HFFc6 (cell line): ENCODE data around the gene FBXL14. TPM values are rescaled to one million over a fixed set of nuclear protein-coding genes. Genes with fewer than 3 reads are reported as not detected.

Experiments used
- DNase-seq: peaks from one replicate; pipeline ENCODE4 v3.0.0-alpha.2; 2018
- H3K27ac Mint-ChIP-seq: 2 replicates; pipeline ENCODE4 v1.8.0; 2020; ENCODE audit warnings: mild to moderate bottlenecking, mixed read lengths
- H3K27me3 Mint-ChIP-seq: 2 replicates; pipeline ENCODE4 v1.8.0; 2021; ENCODE audit warnings: mild to moderate bottlenecking, moderate library complexity, mixed read lengths; ENCODE audit not compliant: insufficient read depth
- H3K36me3 Mint-ChIP-seq: 2 replicates; pipeline ENCODE4 v1.8.0; 2021; ENCODE audit warnings: low read depth, mixed read lengths
- H3K4me1 Mint-ChIP-seq: 2 replicates; pipeline ENCODE4 v1.8.0; 2020; ENCODE audit warnings: low read depth, mixed read lengths
- H3K4me3 Mint-ChIP-seq: 2 replicates; pipeline ENCODE4 v1.8.0; 2020; ENCODE audit warnings: mild to moderate bottlenecking, moderate library complexity, mixed read lengths
- H3K9me3 Mint-ChIP-seq: 2 replicates; pipeline ENCODE4 v1.8.0; 2020; ENCODE audit warnings: mild to moderate bottlenecking, mixed read lengths
- total RNA-seq, 6 experiments: library from RNA; stranded (reverse); fragmentation: NEBNext Ultra II Directional; extraction: Animal tissue kit (Norgen Biotek cat#: 25700); gene quantifications; 2 replicates in 1 of 6; 3 replicates in 5 of 6; pipeline ENCODE4 v1.2.3, GENCODE V29; 2021
- TF ChIP-seq, protein P1 (sequence below): fragments of 200-600 bp; sonication (generic); IDR thresholded peaks from 2 replicates; pipeline ENCODE4 v1.5.0; 2021; ENCODE audit warnings: antibody characterized with exemption, mild to moderate bottlenecking

The FBXL14 gene
- total RNA-seq, 6 experiments from 2014 or later = 5.2 to 6.5 (median 5.4) TPM

DNA sequence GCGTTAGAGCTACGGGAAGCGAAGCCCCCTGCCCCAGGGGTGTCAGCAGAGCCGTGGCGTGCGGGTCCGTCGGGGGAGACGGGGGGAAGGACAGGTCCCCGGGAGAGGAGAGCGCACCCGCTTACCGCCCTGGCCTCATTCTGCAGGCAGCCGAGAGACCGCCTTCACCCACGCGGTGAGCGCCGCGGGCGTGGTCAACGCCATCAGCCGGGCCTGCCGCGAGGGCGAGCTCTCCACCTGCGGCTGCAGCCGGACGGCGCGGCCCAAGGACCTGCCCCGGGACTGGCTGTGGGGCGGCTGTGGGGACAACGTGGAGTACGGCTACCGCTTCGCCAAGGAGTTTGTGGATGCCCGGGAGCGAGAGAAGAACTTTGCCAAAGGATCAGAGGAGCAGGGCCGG, 45.2 kb upstream of the FBXL14 start:
- no peak for DNase-seq
- Mint-ChIP-seq H3K36me3 (peaks cover 54% of the 10 kb centered on the region), H3K4me3 (no peak overlapping the region), H3K4me1 (peaks cover 67% of the 10 kb centered on the region), H3K27ac (no peak overlapping the region), H3K27me3 (peaks cover 5% of the 10 kb centered on the region), H3K9me3 (no peaks in the 10 kb centered on the region)
- TF ChIP-seq, protein P1, sequence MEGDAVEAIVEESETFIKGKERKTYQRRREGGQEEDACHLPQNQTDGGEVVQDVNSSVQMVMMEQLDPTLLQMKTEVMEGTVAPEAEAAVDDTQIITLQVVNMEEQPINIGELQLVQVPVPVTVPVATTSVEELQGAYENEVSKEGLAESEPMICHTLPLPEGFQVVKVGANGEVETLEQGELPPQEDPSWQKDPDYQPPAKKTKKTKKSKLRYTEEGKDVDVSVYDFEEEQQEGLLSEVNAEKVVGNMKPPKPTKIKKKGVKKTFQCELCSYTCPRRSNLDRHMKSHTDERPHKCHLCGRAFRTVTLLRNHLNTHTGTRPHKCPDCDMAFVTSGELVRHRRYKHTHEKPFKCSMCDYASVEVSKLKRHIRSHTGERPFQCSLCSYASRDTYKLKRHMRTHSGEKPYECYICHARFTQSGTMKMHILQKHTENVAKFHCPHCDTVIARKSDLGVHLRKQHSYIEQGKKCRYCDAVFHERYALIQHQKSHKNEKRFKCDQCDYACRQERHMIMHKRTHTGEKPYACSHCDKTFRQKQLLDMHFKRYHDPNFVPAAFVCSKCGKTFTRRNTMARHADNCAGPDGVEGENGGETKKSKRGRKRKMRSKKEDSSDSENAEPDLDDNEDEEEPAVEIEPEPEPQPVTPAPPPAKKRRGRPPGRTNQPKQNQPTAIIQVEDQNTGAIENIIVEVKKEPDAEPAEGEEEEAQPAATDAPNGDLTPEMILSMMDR = no peak

DNA sequence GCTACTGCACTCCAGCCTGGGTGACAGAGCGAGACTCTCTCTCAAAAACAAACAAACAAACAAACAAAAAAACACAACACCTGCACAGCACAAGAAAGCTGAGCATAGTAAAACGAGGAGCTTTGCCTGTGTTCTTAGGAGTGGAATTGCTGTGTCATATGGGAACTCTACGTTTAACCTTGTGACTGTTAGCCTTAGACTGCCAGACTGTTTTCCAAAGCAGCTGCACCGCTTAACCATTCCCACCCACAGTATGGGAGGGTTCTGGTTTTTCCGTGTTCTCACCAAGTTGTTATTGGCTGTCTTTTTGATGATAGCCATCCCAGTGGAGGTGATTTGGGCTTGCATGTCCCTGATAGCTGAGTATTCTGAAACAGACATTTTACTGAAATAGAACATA, 43.8 kb upstream of the FBXL14 start:
- H3K36me3 Mint-ChIP-seq = peaks cover 47% of the 10 kb centered on the region

DNA sequence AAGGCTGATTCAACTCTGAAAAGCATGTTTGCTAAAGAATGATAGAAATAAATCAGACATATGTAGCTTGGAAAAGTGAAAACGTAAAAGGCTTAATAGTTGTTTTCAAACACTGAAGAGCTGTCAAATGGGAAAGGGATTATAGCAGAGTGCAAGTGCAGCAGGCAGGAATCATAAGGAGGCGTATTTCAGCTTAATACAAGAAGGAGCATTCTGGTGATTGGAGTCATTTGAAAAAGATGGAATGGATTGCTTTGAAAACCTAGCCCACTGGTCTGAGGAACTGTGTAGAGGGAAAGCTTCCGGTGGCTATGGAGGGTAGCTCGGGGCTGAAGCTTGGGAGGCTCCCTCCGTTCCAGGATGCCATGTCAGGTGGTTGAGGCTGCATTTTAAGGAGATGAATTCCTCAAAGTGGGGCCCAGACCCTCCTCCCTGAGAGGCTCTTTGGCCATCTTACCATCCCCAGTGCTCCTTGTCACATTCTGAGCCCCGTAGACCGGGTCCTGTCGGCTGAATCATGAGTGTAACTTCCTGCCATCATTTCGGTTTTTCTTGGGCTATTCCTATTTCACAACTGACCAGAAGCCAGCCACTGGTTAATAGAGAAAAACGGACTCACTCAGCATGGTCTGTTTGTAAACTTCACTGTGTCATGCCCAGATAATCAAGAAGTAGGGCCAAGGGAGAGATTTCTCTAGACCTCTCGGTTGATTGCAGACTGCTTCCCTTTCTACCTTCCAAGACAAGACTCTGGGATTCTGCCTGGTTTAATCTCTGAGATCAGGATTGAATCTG, 41.1 kb upstream of the FBXL14 start:
- Mint-ChIP-seq H3K27ac (peak overlapping the region; percentile 55), H3K4me3 (no peak overlapping the region), H3K4me1 (peaks cover 44% of the 10 kb centered on the region), H3K27me3 (peaks cover 5% of the 10 kb centered on the region), H3K9me3 (no peaks in the 10 kb centered on the region), H3K36me3 (peaks cover 27% of the 10 kb centered on the region)
- TF ChIP-seq, protein P1 = no peak
- no peak for DNase-seq

More for the DNA sequence above, 43.8 kb upstream of the FBXL14 start:
- Mint-ChIP-seq H3K9me3 (no peaks in the 10 kb centered on the region), H3K27me3 (peaks cover 5% of the 10 kb centered on the region), H3K4me1 (peaks cover 61% of the 10 kb centered on the region), H3K4me3 (no peak overlapping the region), H3K27ac (peak overlapping the region; percentile 18; the same call in 1 of the 2 replicates)
- DNase-seq = no peak
- TF ChIP-seq, protein P1 = no peak

DNA sequence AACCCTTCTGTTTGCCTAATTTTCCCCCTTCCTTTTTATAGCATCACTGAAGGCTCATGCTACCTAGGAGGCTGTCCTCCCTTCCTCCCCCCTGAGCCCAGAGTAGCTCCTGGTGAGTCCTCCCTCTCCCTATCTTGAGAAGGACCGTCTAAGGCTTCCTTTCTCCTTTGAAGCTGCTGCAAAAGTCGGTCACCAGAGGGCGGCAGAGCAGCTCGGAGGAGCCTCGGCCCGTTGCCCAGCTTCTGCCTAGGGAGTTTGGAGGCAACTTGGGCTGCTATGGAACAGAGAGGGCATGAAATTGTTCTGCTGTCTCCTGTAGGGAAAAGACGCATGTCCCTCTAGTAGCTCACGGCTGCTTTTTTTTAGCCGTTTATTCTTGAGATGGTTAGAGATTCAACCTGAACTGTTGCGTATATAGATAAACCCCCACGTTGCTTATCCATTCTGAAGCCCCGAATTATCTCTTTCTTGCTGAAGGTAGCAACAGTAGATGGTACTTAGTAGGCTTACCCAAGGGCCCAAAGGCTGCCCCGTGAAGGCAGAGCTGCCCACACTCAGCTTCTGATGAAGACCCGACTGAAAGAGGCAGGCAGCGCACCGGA, 40.3 kb upstream of the FBXL14 start:
- peak; percentile 65 for DNase-seq

GRCh38 chr12:1634149-1634548, 39.8 kb upstream of the FBXL14 start:
- no peak for DNase-seq
- peaks cover 22% of the 10 kb centered on the region for H3K36me3 Mint-ChIP-seq
- H3K27me3 Mint-ChIP-seq = peaks cover 6% of the 10 kb centered on the region
- TF ChIP-seq, protein P1 = no peak
- H3K4me1 Mint-ChIP-seq = peaks cover 44% of the 10 kb centered on the region
- 0 out of 2 replicates have a peak overlapping the region, but pooled peaks have one; percentile 27 for H3K27ac Mint-ChIP-seq
- no peak overlapping the region for H3K4me3 Mint-ChIP-seq
- H3K9me3 Mint-ChIP-seq = no peaks in the 10 kb centered on the region

More for the DNA sequence above, 40.3 kb upstream of the FBXL14 start:
- TF ChIP-seq, protein P1 = peak; percentile 85
- Mint-ChIP-seq H3K27ac (peak overlapping the region; percentile 27), H3K27me3 (peaks cover 5% of the 10 kb centered on the region), H3K4me1 (peaks cover 40% of the 10 kb centered on the region), H3K9me3 (no peaks in the 10 kb centered on the region), H3K4me3 (no peak overlapping the region), H3K36me3 (peaks cover 22% of the 10 kb centered on the region)
